ENCODE measurements around the gene FAM162A. TPM values are rescaled to one million over a fixed set of nuclear protein-coding genes. Genes with fewer than 3 reads are reported as not detected.

FAM162A gene
- total and polyA plus RNA-seq, 10 donors = 9.3 to 57.1 (median 25.8) TPM

DNA sequence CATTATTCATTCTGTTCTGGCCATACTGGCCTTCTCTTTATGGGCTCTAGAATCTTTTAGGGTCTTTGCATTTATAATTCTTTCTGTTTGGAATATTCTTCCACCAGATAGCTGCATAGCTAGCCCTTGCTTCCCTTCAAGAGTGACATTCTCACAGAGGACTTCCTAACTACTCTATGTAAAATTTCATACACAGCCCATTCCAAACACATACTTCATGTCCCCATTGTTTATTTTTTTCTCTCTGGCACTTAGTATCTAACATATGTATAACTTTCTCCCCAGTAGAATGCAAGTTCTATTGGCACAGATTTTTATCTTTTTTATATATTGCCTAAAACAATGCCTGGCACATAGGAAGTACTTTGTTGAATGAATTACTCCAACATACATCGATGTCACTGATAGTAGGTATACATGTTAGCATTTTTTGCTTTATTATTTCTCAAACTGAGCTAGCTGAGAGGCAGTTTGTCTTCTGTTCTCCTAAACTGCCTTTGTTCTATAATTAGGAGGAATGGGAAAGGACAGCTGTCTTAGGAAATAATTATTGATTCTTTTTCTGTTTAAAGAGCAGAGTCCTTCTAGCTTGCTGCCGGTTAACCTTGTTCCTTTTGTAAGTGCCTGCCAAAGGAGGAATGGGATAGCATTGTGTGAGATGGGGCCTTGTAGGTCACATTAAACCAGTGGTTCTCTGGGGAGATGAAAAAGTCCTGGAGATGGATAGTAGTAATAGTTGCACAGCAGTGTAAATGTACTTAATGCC lies 7.9 kb downstream of the FAM162A start:
- DNase-seq = no peak
- Histone ChIP-seq H3K27me3 (replicated peaks in 1 of 7) (no peaks in the 10 kb centered on the region), H3K9me3 (no peaks in the 10 kb centered on the region), H3K27ac (peak overlapping the region in 1 of 8 donors; percentile 65), H3K4me1 (peaks cover 0 to 13% (median 0%) of the 10 kb centered on the region in 6 donors), H3K4me3 (no peak overlapping the region), H3K36me3 (peaks cover 0 to 18% (median 0%) of the 10 kb centered on the region in 6 donors)
- TF ChIP-seq, protein P1, sequence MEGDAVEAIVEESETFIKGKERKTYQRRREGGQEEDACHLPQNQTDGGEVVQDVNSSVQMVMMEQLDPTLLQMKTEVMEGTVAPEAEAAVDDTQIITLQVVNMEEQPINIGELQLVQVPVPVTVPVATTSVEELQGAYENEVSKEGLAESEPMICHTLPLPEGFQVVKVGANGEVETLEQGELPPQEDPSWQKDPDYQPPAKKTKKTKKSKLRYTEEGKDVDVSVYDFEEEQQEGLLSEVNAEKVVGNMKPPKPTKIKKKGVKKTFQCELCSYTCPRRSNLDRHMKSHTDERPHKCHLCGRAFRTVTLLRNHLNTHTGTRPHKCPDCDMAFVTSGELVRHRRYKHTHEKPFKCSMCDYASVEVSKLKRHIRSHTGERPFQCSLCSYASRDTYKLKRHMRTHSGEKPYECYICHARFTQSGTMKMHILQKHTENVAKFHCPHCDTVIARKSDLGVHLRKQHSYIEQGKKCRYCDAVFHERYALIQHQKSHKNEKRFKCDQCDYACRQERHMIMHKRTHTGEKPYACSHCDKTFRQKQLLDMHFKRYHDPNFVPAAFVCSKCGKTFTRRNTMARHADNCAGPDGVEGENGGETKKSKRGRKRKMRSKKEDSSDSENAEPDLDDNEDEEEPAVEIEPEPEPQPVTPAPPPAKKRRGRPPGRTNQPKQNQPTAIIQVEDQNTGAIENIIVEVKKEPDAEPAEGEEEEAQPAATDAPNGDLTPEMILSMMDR (IDR thresholded peaks at IDR 0.05 in 8 of 11, conservative IDR thresholded peaks at IDR 0.05 in 3 of 11) = peak in 1 of 11 experiments; percentile 19
- no peak for TF ChIP-seq POLR2AphosphoS5 (IDR thresholded peaks at IDR 0.05)
- no peak for TF ChIP-seq POLR2A (IDR thresholded peaks at IDR 0.05)
- WGBS, 5 donors = 66 to 92% (median 87%) methylated on average over 2 of the region's 2 CpGs
- intact Hi-C loops (cut with DNase I; ENCODE audit: low total_unique reads) = no loop called here

DNA sequence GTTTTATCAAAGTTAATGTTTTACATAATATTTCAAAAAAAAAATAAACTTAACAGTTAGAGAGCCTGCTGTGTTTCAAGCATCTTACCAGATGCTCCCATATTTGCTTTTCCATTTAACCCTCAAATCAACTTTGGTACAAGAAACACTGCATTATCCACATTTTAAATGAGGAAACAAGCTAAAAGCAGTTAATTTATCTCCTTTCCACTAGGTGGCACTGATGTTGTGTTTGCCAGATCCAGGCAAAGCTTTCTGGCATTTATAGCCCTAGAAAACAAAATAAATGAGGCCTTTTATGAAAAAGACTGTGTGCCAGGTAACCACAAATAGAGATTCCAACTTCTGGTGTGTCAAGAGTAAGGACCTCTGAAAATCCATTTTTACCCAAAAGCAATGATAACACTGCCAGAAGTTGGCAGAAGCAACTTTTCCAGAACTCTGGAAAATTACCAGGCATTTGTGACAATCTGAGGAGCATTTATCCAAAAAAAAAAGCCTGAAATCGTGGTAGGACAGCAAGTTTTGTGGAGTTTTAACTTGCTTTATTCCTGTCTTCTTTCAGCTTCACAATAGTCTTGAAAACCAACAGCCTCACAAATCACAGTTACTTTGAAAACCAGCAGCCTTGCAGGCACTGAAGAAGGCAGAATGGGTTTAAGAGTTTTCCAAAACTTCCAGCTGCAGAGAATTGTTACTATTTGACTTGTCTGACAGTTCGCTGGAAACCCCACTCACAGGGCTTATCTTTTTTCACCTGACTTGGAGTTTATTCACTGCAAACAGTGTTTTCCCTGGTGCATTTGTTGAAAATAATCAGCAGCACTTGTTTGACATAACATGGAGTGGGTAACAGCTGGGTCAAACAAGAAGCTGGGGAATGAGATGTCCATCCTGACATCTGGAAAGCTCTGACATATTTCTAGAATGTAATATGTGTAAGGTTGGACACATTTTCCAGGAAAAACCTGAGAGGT lies 9.2 kb downstream of the FAM162A start:
- Histone ChIP-seq H3K27ac (no peak overlapping the region), H3K4me3 (no peak overlapping the region), H3K9me3 (no peaks in the 10 kb centered on the region), H3K36me3 (peaks cover 0 to 9% (median 0%) of the 10 kb centered on the region in 6 donors), H3K27me3 (replicated peaks in 1 of 7) (no peaks in the 10 kb centered on the region), H3K4me1 (peaks cover 0 to 13% (median 0%) of the 10 kb centered on the region in 6 donors)
- TF ChIP-seq, protein P1 (IDR thresholded peaks at IDR 0.05 in 8 of 11, conservative IDR thresholded peaks at IDR 0.05 in 3 of 11) = peak; percentile 34 to 74 (median 65)
- TF ChIP-seq POLR2AphosphoS5 (IDR thresholded peaks at IDR 0.05) = no peak
- no peak for DNase-seq
- intact Hi-C loops (cut with DNase I; ENCODE audit: low total_unique reads) = no loop called here
- 49 to 66% (median 56%) methylated on average over 2 of the region's 2 CpGs for WGBS, 5 donors

DNA sequence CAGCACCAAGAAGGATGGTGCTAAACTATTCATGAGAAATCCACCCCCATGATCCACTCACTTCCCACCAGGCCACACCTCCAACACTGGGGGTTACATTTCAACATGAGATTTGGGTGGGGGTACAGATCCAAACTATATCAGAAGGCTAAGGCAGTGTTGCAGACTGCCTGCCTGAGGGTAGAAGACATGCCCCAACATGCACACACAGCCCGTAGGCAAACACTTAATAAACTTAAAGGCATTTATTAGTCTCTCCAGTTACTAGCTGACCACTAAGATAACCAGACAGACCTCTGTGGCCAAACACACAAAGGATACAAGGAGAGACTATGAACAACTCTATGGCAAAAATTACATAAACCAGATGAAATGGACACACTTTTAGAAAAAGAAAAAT lies 10.2 kb downstream of the FAM162A start:
- Histone ChIP-seq H3K27me3 (replicated peaks in 1 of 7) (no peaks in the 10 kb centered on the region), H3K27ac (no peak overlapping the region), H3K4me3 (no peak overlapping the region), H3K4me1 (peaks cover 0 to 9% (median 0%) of the 10 kb centered on the region in 6 donors), H3K9me3 (no peaks in the 10 kb centered on the region), H3K36me3 (peaks cover 0 to 9% (median 0%) of the 10 kb centered on the region in 6 donors)
- intact Hi-C loops (cut with DNase I; ENCODE audit: low total_unique reads) = no loop called here
- DNase-seq = no peak
- TF ChIP-seq POLR2A (IDR thresholded peaks at IDR 0.05) = no peak
- TF ChIP-seq, protein P1 (IDR thresholded peaks at IDR 0.05 in 8 of 11, conservative IDR thresholded peaks at IDR 0.05 in 3 of 11) = no peak
- TF ChIP-seq POLR2AphosphoS5 (IDR thresholded peaks at IDR 0.05) = no peak
- 81 to 95% (median 86%) methylated on average over 1 of the region's 1 CpG for WGBS, 5 donors

Data from spleen (tissue), 11 donors.